HepG2 (cell line): ENCODE measurements around the gene PLK3. TPM values are rescaled to one million over a fixed set of nuclear protein-coding genes. Genes with fewer than 3 reads are reported as not detected.

Source experiments
- ATAC-seq: fragments of 200-7000 bp; cut with Tn5 transposase; 3 replicates; pipeline ENCODE4 v1.9.1; 2020; ENCODE audit warnings: mild to moderate bottlenecking, moderate library complexity
- BruUV-seq: library from RNA; stranded (reverse); fragments of 400-500 nt; replicated peaks from 2 replicates; lab custom pipeline; 2021; lab: Mats Ljungman, UMichigan
- CTCF ChIA-PET: fragments of 300-600 bp; formaldehyde crosslinking; extraction: SDS; loops from one replicate; lab custom pipeline; 2021; ENCODE audit warnings: low total read pairs, inconsistent platforms, low intra/inter-chr PET ratio; lab: Yijun Ruan, JAX
- POLR2A ChIA-PET: fragments of 350-600 bp; sonication (Branson Sonifier 250); formaldehyde crosslinking; loops from one replicate; lab custom pipeline; 2020; ENCODE audit warnings: antibody characterized with exemption, inconsistent platforms; lab: Yijun Ruan, JAX
- DNase-seq: peaks from one replicate; pipeline ENCODE4 v3.0.0-alpha.2; 2015; ENCODE audit warnings: low spot score
- FAIRE-seq: peaks from 3 replicates; lab custom pipeline; 2011; peaks lifted over from hg19 to GRCh38; lab: Jason Lieb, UNC
- H2AFZ ChIP-seq: one replicate; pipeline ENCODE4 v1.6.1; 2011; ENCODE audit warnings: low read length, inconsistent platforms
- H3K27ac ChIP-seq: fragments of 300-600 bp; 3 replicates; pipeline ENCODE4 v1.8.0; 2011; ENCODE audit warnings: mixed run types, mild to moderate bottlenecking, mixed read lengths, low read length, inconsistent platforms; ENCODE audit not compliant: insufficient read depth; ENCODE audit errors: extremely low read length
- H3K27me3 ChIP-seq, 2 experiments: fragments of 200-600 bp in 1 of 2; 2 replicates in 1 of 2; 3 replicates in 1 of 2; pipeline versions ENCODE4 v1.6.0 to v1.8.0; 2011; ENCODE audit warnings: low read length in 2 of 2, mild to moderate bottlenecking in 2 of 2, moderate library complexity in 2 of 2, inconsistent platforms in 1 of 2; ENCODE audit not compliant: insufficient read depth in 2 of 2, control insufficient read depth in 1 of 2
- H3K36me3 ChIP-seq, 2 experiments: fragments of 200-600 bp in 1 of 2; replicated peaks in 1 of 2; 2 replicates in 1 of 2; 3 replicates in 1 of 2; pipeline versions ENCODE4 v1.5.1 to v1.8.0; 2011; ENCODE audit warnings: low read length in 2 of 2, inconsistent platforms in 1 of 2; ENCODE audit not compliant: insufficient read depth in 2 of 2, control insufficient read depth in 1 of 2
- H3K4me1 ChIP-seq: 2 replicates; pipeline ENCODE4 v1.5.1; 2012; ENCODE audit warnings: low read length, inconsistent platforms; ENCODE audit not compliant: insufficient read depth
- H3K4me2 ChIP-seq: 2 replicates; pipeline ENCODE4 v1.6.0; 2011; ENCODE audit warnings: low read depth, low read length, inconsistent platforms
- H3K4me3 ChIP-seq, 3 experiments: fragments of 200-600 bp in 1 of 3; sonication (generic), shearing (Covaris generic) in 1 of 3; replicated peaks in 1 of 3; 2 replicates each; pipeline ENCODE4 v1.5.1; 2011 to 2016; ENCODE audit warnings: low read length in 3 of 3, inconsistent platforms in 2 of 3, low read depth in 2 of 3, mild to moderate bottlenecking in 2 of 3, control low read depth in 1 of 3, mixed read lengths in 1 of 3; ENCODE audit not compliant: insufficient read depth in 1 of 3
- H3K79me2 ChIP-seq: one replicate; pipeline ENCODE4 v1.6.1; 2011; ENCODE audit warnings: low read length, inconsistent platforms; ENCODE audit not compliant: insufficient read depth
- H3K9ac ChIP-seq: 2 replicates; pipeline ENCODE4 v1.6.0; 2011; ENCODE audit warnings: mild to moderate bottlenecking, low read depth, low read length, inconsistent platforms; ENCODE audit not compliant: insufficient read depth
- H3K9me3 ChIP-seq: 2 replicates; pipeline ENCODE4 v1.5.1; 2012; ENCODE audit warnings: mild to moderate bottlenecking, low read length
- H4K20me1 ChIP-seq: 2 replicates; pipeline ENCODE4 v1.6.0; 2011; ENCODE audit warnings: inconsistent platforms, mild to moderate bottlenecking, low read length, moderate library complexity; ENCODE audit not compliant: insufficient read depth
- DRAP1 ChIP-seq: IDR thresholded peaks from 2 replicates; pipeline ENCODE4 v1.6.1; 2016; ENCODE audit warnings: missing genetic modification reagents, missing compliant biosample characterization
- MXD1 ChIP-seq: sonication (generic); formaldehyde crosslinking; IDR thresholded peaks from 2 replicates; pipeline ENCODE4 v1.4.0; 2020; ENCODE audit warnings: mild to moderate bottlenecking, missing genetic modification reagents
- MXD4 ChIP-seq: IDR thresholded peaks from 2 replicates; pipeline ENCODE4 v1.6.1; 2016; ENCODE audit warnings: mild to moderate bottlenecking, missing biosample characterization, missing genetic modification reagents
- RBFOX2 ChIP-seq: fragments of 200-400 bp; formaldehyde crosslinking; IDR thresholded peaks from 2 replicates; pipeline ENCODE4 v1.6.1; 2017; ENCODE audit warnings: low read depth, mild to moderate bottlenecking, low read length
- SIX1 ChIP-seq: sonication (generic); formaldehyde crosslinking; IDR thresholded peaks from 2 replicates; pipeline ENCODE4 v1.4.0; 2020; ENCODE audit warnings: missing genetic modification reagents, borderline replicate concordance
- THRA ChIP-seq: sonication (generic); formaldehyde crosslinking; IDR thresholded peaks from 2 replicates; pipeline ENCODE4 v1.4.0; 2020; ENCODE audit warnings: missing genetic modification reagents, borderline replicate concordance
- YY1 ChIP-seq: IDR thresholded peaks from 2 replicates; pipeline ENCODE4 v1.6.1; 2011; ENCODE audit warnings: low read length, low read depth, moderate library complexity, mild to moderate bottlenecking; ENCODE audit not compliant: insufficient read depth, insufficient replicate concordance
- ZBTB7A ChIP-seq: sonication (generic); formaldehyde crosslinking; IDR thresholded peaks from 2 replicates; pipeline ENCODE4 v1.8.0; 2022; ENCODE audit warnings: mild to moderate bottlenecking, missing genetic modification reagents
- ZFP91 ChIP-seq: sonication (generic); formaldehyde crosslinking; IDR thresholded peaks from 2 replicates; pipeline ENCODE4 v1.9.0; 2022; ENCODE audit warnings: missing genetic modification reagents, mild to moderate bottlenecking, borderline replicate concordance
- ZNF768 ChIP-seq: sonication (generic); formaldehyde crosslinking; IDR thresholded peaks from 2 replicates; pipeline ENCODE4 v1.4.0; 2020; ENCODE audit warnings: missing genetic modification reagents
- WGBS: methylation state at CpG from one replicate; pipeline ENCODE4 v1.1.6; 2017; ENCODE audit warnings: low lambda C conversion rate; 5-methylcytosine and 5-hydroxymethylcytosine counted together
- in situ Hi-C: cut with HindIII; loops from 2 replicates; pipeline ENCODE4 v1.10.0; 2017; ENCODE audit warnings: low pct_unique_long_range_greater_than_20kb; ENCODE audit not compliant: extremely low pct_ligation_motif_present
- intact Hi-C: fragments of 100-400 bp; cut with micrococcal nuclease; formaldehyde crosslinking; loops from one replicate; pipeline ENCODE4 v1.10.0; 2022; ENCODE audit not compliant: unreplicated experiment
- polyA plus RNA-seq, 8 experiments: library from polyadenylated mRNA; depleted of rRNA in 3 of 8; stranded (reverse) in 7 of 8; unstranded in 1 of 8; fragments of >200 nt; fragmentation: Illumina TruSeq in 4 of 8; extraction: Trizol in 4 of 8; gene quantifications; 2 replicates each; pipeline versions ENCODE4 v1.2.1 to v1.2.3, GENCODE V29; 2011 to 2016; ENCODE audit warnings: low read depth in 4 of 8, missing spikeins in 1 of 8, mixed read lengths in 1 of 8; ENCODE audit not compliant: insufficient read depth in 1 of 8
- total RNA-seq, 5 experiments: library from RNA; depleted of rRNA; stranded (reverse); fragments of >200 nt; fragmentation: Illumina TruSeq; extraction: Trizol; gene quantifications; 2 replicates each; pipeline ENCODE4 v1.2.3, GENCODE V29; 2016; ENCODE audit warnings: low read depth in 1 of 5
- TF ChIP-seq, protein P1 (sequence below), 2 experiments: sonication (generic) in 1 of 2; formaldehyde crosslinking in 1 of 2; IDR thresholded peaks; 2 replicates each; pipeline versions ENCODE4 v1.4.0 to v1.6.1; 2016 to 2020; ENCODE audit warnings: borderline replicate concordance in 1 of 2, low read depth in 1 of 2, mild to moderate bottlenecking in 1 of 2, missing genetic modification reagents in 1 of 2
- TF ChIP-seq, protein P2 (sequence below): sonication (generic); formaldehyde crosslinking; IDR thresholded peaks from 2 replicates; pipeline ENCODE4 v1.5.0; 2020; ENCODE audit warnings: missing genetic modification reagents

The PLK3 gene
- total and polyA plus RNA-seq, 2 of the 13 experiments (the other 11 are each of a cell fraction or from before 2014, with no cell fraction given): 9.8 to 16.9 TPM

DNA sequence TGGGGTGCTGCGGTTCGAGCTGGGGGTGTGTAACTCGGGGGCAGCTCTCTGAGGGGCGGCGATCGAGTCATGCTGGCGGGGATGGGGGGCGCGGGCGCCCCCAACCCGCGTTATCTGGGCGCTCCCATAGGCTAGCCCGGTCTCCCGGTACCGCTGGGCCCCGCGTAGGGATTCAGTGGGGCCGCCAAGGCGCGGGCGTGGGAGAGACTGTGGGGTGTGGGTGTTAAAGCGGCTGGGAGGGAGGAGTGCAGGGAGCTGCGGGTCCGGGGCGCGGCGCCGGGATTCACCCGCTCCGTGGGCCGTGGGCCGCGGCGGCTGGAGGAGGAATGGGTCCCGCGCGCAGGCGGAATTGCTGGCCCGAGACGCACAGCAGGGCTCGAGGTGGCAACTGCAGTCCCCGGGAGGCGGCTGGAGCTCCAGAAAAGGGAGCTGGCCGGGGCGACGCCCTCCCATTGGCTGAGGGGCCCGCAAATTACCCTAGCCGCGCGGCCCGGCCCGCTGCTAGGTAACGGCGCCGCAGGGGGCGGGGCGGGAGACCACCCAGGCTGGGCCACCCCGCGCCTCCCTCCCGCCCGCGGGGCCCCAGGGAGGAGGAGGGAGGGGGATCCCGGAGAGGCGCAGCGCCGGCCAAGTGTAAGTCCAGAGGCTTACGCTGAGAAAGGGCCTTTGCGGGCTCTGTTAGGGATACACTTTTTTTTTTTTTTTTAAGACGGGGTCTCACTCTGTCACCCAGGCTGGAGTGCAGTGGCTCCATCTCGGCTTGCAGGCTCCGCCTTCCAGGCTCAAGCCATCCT lies 42.9 kb downstream of the PLK3 start, which contains the start of gene PTCH2:
PTCH2 (minus strand) TSS at position 392 of the 794 bp plus-strand sequence; CDS start at position 71, 321 bp downstream.
- Histone ChIP-seq H3K4me1 (peaks cover 36% of the 10 kb centered on the region), H2AFZ (no peak within 1 kb of the TSS), H3K9me3 (no peaks in the 10 kb centered on the region), H3K27me3 (no peaks in the 10 kb centered on the region), H3K4me2 (peak within 1 kb of the TSS; percentile 95), H3K79me2 (no peaks in the 10 kb centered on the region), H3K9ac (peak within 1 kb of the TSS; percentile 44), H3K27ac (no peak within 1 kb of the TSS), H3K36me3 (no peaks in the 10 kb centered on the region), H3K4me3 (peak within 1 kb of the TSS; percentile 57 to 73 (median 62)), H4K20me1 (no peaks in the 10 kb centered on the region)
- POLR2A ChIA-PET: interaction anchor here (1.1 to 2.5 kb wide), 9 partner anchors 11 to 167 kb away, joined by 3 to 13 read pairs (median 5); partner anchors contain the start of genes BTBD19, DYNLT4, HECTD3 and PLK3
- peak; percentile 92 for ATAC-seq
- CTCF ChIA-PET: no interaction called here
- intact Hi-C loops (no loop called here), in situ Hi-C loops (loop anchor here (25.0 kb wide), 1 partner anchor 169 kb away; the partner anchor contains the start of genes HECTD3 and UROD)
- FAIRE-seq: no peak
- BruUV-seq: no TSS peak
- WGBS: 24% methylated on average over 8 of the region's 72 CpGs
- peak; percentile 55 for DNase-seq
- TF ChIP-seq, protein P1, sequence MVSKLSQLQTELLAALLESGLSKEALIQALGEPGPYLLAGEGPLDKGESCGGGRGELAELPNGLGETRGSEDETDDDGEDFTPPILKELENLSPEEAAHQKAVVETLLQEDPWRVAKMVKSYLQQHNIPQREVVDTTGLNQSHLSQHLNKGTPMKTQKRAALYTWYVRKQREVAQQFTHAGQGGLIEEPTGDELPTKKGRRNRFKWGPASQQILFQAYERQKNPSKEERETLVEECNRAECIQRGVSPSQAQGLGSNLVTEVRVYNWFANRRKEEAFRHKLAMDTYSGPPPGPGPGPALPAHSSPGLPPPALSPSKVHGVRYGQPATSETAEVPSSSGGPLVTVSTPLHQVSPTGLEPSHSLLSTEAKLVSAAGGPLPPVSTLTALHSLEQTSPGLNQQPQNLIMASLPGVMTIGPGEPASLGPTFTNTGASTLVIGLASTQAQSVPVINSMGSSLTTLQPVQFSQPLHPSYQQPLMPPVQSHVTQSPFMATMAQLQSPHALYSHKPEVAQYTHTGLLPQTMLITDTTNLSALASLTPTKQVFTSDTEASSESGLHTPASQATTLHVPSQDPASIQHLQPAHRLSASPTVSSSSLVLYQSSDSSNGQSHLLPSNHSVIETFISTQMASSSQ (IDR thresholded peaks at IDR 0.05; ENCODE audit: low read depth): no peak
- TF ChIP-seq, protein P1 (CRISPR knock-in tag; IDR thresholded peaks at IDR 0.05; ENCODE audit: borderline replicate concordance): no peak
- 0 out of 2 replicates have a peak, but pooled peaks have one; percentile 18 for TF ChIP-seq THRA (CRISPR knock-in tag)
- TF ChIP-seq DRAP1 (CRISPR knock-in tag): no peak
- TF ChIP-seq MXD1: 0 out of 2 replicates have a peak, but pooled peaks have one; percentile 16
- peak; percentile 24; the same call in 1 of the 2 replicates for TF ChIP-seq ZNF768 (CRISPR knock-in tag)
- TF ChIP-seq, protein P2, sequence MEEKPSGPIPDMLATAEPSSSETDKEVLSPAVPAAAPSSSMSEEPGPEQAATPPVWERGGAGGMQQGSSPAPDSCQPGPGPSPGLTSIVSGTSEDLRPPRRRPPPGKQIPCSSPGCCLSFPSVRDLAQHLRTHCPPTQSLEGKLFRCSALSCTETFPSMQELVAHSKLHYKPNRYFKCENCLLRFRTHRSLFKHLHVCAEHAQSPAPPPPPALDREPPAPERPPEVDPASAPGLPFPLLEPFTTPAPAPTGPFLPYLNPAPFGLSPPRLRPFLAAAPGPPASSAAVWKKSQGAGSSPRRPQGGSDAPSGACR (CRISPR knock-in tag): 0 out of 2 replicates have a peak, but pooled peaks have one; percentile 76
- no peak for TF ChIP-seq SIX1 (CRISPR knock-in tag)
- TF ChIP-seq ZFP91: peak; percentile 61; the same call in 1 of the 2 replicates
- 0 out of 2 replicates have a peak, but pooled peaks have one; percentile 51 for TF ChIP-seq ZBTB7A (CRISPR knock-in tag)
- TF ChIP-seq MXD4 (CRISPR knock-in tag): no peak
- TF ChIP-seq RBFOX2: 0 out of 2 replicates have a peak, but pooled peaks have one; percentile 18
- no peak for TF ChIP-seq YY1
